ENCODE results near the gene VIPR1.
"Not testable (repeated sequence)": the region's sequence is repeated elsewhere in the genome, so short reads cannot be mapped to it uniquely, and the experiment has no call there.

The VIPR1 gene

DNA sequence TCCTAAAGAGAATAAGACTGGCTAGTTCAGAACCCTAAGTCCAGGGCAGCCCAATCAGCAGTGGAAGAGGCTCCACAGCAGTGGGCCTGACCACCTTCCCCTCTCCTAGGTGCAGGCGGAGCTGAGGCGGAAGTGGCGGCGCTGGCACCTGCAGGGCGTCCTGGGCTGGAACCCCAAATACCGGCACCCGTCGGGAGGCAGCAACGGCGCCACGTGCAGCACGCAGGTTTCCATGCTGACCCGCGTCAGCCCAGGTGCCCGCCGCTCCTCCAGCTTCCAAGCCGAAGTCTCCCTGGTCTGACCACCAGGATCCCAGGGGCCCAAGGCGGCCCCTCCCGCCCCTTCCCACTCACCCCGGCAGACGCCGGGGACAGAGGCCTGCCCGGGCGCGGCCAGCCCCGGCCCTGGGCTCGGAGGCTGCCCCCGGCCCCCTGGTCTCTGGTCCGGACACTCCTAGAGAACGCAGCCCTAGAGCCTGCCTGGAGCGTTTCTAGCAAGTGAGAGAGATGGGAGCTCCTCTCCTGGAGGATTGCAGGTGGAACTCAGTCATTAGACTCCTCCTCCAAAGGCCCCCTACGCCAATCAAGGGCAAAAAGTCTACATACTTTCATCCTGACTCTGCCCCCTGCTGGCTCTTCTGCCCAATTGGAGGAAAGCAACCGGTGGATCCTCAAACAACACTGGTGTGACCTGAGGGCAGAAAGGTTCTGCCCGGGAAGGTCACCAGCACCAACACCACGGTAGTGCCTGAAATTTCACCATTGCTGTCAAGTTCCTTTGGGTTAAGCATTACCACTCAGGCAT is 33.7 kb downstream of the VIPR1 start:
- DNase-seq (ENCODE audit: low read depth), result peak; percentile 28

DNA sequence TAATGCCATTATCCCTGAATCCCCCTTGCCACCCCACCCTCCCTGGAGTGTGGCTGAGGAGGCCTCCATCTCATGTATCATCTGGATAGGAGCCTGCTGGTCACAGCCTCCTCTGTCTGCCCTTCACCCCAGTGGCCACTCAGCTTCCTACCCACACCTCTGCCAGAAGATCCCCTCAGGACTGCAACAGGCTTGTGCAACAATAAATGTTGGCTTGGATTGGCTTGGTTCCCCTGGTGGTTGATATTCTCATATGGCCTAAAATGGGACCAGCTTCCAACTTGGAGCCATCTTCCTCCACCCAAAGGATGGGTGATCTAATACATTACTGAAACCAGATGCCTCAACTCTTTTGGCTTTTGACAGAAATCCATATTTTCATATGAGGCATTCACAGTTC is 34.9 kb downstream of the VIPR1 start:
- DNase-seq (ENCODE audit: low read depth), result no peak

DNA sequence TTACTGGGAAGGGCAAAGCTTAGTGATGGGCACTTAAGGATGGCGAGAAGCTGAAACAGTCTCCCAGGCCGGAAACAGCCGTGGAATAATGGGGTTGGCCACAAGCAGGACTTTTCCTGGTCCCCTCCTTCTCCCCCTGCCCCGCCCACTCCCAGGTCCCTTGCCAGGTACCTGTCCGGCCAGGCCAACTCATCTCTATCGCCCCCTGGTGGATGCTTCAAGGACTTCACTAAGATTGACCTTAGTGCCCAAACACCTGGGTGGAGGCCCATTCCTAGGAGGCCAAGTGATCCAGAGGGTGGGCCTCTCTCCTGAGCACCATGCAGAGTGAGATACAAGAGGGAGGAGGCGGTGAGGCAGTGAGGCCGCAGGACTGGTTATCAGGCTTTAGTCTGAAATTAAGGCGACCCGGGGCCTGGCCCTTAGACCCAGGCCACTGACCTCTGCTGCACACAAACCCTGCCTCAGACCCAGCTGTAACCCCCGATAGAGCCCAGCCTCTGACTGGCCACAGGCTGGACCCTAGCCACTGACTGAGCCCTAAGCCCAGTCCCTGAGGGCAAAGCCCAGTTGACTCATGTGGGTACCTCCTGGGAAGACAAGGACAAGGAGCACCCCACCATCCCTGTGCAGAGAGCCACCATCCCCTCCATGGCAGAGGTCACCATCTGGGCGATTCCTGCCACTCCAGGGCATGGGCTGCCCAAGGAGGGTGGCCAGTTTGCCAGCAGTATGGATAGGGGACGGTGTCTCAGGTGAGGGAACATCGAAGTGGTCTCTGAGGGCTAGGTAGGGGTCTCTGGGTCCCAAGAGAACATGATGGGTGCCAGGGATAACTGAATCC is 37.6 kb downstream of the VIPR1 start:
- DNase-seq (ENCODE audit: low read depth), result peak; percentile 25

DNA sequence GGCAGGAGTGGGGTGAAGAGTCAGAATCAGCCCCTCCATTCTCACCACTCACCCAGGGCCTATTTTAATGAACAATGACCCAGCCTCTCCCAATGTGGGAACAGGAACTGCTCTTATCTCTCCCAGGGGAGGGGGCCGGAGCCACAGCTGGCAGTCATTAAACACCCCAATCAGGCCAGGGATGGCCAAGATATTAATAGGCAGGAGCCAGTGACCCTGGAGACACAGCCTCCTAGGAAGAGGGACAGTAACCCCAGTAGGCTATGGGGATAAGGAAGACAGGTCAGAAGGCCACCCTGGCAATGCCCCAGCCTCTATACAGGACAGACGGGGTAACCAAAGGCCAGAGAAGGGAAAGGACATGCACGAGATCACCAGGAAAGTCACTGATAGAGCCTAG is 38.6 kb downstream of the VIPR1 start:
- DNase-seq (ENCODE audit: low read depth), result no peak

DNA sequence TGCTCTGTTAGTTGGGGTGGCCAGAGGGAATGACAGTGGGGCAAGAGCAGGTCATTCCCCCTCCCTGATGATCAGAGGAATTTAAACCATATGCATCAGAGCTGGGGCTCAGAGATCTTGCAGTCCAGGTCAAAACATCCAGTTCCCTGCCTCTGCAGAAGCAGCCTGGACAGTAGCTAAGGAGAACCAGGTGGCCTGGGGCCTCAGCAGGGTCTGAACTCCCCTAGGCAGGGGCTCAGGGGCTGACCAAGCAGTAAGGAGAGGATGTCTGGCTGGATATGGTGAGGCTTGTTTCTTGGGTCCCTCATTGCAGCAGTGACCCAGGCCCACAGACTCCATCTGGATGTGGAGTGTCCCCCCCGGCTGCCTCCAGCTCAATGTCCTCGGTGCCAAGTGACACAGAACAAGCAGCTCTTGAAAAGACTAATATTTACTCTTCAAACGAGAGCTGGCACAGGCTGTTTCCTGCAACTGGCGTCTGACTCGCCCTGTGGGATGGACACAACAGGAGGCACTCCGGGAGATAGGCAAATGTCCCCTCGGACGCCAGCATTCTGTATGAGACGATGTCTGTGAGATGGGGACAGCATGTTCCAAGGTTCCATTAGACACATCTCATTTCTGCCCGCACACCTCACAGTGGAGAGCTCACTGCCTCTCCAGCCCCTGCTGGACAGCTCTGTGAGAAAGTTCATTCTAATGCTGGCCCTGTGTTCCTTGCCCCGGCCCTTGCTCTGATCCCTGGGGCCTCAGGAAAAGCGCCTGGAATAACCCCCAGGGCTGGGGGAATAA is 42.2 kb downstream of the VIPR1 start:
- DNase-seq (ENCODE audit: low read depth), result peak; percentile 19

DNA sequence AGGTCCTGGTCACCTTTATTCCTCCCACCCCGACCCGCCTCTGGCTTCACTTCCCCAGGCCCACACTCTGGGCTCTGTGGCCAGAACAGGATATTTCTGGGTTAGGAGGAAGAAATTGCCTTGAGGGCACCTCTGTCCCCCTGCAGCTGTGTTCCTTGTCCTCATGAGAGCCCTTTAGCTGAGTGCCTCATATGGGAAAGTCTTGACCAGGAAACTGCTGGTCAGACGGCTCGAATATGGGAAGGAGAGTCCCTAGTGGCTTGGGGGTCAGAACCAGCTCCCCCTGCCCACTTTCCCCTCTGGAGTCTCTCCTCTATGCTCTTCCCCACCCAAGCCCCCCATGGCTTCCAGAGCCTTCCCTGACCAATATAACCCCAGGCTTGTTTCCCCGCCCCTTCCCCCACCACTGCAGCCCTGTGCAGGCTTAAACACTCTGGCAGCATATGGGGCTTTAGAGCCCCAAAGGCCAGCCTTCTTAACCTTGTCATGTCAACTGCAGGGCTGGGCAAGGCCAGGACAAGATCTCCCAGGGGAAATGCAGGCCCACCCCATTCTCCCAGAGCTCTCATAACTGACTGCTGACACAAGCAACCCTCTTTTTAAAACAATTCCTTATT is 42.9 kb downstream of the VIPR1 start:
- no peak for DNase-seq (ENCODE audit: low read depth)

DNA sequence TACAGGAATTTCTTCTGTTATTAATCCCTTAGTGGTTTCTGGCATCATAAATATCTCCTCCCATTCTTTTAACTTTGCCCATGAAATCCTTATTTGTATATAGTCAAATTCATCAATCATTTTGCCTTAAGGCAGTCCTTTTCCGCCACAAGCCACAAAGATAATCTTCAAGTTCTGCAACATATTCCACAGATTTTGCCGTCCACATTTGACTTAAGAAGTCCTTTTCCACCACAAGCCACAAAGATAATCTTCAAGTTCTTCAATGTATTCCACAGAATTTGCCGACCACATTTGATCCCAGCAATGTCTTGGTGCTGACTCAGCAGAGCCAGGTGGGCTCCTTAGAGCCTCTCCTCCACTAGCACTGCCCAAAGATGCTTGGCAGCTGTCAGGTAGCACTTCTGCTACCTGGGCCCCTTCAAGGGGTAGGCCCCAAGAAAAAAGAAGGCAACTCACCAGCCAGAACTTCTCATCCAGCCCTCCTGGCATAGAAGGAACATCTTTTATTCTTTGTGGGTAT is 44.3 kb downstream of the VIPR1 start:
- no peak for DNase-seq (ENCODE audit: low read depth)

DNA sequence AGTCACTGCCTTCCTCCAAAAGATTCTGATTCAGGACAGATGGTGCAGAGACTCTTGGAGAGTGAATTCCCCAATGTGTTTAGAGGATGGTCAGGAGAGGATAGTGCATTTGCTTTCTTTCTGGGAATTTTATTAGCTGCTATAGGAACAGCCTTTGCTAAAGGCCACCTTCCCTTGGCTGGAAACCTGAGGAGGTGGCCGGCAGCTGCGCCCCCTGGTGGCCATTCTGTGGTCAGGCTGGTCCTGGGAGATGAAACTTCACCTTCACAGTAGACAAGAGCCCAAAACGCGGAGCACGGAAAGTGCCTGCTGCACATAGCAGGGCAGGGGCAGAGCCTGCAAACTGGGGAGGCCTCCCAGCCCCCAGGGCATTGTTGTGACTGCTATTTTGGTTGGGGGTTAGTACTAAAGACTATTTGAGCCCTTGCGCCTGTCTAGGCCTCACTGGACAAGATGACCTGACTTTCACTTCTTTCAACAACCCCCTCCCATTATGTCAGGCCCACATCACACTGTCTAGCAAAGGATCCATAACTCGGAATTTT is 45.0 kb downstream of the VIPR1 start:
- DNase-seq (ENCODE audit: low read depth), result peak; percentile 55

DNA sequence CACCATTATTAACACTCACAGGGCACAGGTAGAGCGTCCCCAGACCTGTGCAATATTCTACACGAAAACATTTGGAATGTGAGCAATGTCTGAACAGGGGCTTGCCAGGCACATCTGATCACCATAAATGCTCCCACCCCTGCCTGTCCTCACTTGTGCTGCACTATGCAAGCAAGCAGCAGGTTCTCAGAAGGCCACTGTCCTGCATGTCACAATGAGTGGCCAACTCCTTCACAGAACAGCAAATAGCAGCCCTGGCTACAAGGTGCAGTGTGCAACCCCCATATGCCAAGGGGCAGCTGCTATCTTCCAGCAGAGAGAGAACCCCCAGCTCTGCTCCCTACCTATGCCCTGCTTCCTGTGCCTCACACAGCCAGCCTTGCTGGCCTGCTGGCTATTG is 46.7 kb downstream of the VIPR1 start:
- no peak for DNase-seq (ENCODE audit: low read depth)

DNA sequence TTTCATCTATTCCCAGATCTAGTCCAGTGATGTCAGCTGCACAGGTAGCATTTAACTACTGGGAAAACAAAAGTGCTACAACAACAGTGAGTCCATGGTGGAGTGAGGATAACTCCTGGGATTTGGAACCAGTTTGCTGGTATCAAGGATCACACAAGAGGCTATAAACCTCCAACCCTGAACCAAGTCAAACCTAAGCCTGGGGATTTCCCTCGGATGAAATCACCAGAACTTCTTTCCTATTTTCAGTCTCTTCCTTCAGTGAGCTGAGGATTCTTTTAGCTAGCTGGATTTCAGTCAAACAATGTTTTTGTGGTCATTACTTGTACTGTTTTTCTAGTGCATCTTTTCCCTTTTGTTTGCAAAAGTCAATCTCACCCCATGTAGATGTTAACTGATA is 47.8 kb downstream of the VIPR1 start:
- DNase-seq (ENCODE audit: low read depth), result no peak

DNA sequence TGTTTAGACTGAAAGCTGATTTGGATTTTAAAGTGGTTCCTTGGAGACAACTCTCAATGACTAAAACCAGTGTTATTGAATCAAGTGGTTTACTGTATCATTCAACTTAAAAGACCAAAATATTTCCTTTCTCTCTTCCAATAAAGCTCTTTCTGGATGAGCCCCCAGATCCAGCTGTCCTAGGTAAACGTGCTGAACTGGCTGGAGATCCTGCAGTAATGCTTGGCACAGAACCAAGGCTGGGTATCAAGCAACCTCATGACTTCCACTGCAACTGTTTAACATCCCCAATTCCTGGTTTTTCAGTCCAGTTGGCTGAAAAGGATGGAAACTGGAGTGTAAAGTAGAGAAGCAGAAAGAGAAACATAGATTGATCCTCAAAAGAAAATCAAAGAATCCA is 50.4 kb downstream of the VIPR1 start:
- DNase-seq (ENCODE audit: low read depth), result no peak

DNA sequence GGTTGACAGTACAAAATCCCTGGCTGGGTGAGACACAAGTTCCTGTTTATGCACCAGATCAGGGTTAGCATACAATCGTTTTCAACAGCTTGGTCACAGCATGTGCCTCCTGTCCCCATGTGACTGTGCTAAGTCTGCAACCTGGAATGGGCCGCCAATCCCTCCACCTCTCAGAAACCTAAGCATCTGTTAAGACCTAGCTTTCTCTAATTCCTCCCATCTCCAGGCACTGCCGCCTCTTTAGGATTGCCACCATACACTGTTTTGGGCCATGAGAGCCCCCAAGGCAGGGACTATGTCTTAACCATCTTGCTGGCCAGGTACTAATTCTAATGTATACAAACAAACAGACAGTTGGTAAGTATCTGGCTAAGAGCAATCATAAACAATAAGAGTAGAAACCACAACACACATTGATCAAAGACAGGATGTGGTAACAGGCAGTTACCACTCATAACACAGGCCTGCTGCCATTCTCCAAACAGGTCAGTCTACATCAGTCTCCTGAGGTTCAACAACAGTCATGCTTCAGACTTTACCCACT is 53.7 kb downstream of the VIPR1 start:
- no peak for DNase-seq (ENCODE audit: low read depth)

DNA sequence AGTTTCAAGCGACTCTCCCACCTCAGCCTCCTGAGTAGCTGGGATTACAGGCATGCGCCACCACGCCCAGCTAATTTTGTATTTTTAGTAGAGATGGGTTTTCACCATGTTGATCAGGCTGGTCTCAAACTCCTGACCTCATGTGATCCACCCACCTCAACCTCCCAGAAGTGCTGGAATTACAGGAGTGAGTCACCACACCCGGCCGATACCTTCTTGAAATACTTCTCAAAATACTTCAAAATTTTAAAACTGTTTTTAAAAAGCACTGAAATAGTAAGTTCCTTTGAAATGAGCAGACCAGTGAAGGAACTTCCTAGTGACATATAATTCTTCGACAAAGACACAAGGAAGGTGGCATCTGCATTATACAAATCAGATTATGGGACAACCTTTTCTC is 54.4 kb downstream of the VIPR1 start:
- DNase-seq (ENCODE audit: low read depth), result not testable (repeated sequence)

DNA sequence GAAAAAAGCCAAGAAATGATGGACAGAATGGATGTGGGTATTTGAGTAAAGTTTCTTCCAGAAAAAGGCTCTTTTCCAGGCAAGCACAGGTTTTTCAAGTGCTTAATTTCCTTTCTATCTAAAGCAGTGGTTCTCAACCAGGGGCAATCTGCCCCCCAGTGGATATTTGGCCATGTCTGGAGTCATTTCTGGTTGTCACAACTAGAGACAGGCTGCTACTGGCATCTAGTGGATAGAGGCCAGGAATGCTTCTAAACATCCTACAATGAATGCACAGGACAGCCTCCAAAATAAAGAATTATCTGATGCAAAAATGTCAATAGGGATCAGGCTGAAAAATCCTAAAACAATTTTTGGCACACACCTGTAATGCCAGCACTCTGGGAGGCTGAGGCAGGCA is 55.4 kb downstream of the VIPR1 start:
- no peak for DNase-seq (ENCODE audit: low read depth)

DNA sequence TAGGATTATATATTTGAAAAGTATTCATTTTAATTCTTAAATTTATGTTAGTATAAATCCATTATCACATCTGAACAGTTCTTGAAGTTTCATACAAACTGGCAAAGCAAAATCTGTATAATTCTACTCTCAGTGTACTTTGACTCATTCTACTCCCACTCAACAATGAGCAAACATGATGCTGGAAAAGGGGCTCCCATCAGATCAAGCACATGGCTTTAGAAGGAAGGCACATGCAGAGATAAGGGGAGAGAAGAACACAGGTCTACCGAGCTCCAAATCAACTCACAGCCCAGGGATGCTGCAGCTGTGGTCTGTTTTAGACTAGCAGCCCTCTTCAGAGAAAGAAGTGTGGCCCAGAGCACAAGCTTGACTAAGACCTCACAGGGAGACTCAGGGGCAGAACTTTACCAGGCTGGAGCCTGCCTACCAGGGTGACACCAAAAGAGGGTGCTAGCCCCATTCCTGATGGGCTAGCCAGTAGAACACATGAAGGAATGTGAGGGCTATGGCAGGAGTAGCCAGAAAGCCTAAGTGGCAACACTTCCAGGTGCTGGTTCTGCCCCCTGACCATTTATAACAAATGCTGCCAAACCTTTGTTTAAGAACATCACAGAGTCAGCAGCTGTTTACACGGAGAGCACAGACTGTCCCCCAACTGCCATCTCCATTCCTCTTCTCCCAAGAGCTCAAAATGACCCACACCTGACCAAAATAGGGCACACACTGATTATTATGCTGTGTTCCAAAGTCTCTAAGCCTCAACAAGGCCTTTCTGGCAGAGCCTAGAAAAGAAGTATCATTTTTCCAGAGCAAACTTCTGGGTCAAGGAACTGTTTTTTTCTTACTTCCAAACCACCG is 59.8 kb downstream of the VIPR1 start:
- no peak for DNase-seq (ENCODE audit: low read depth)

DNA sequence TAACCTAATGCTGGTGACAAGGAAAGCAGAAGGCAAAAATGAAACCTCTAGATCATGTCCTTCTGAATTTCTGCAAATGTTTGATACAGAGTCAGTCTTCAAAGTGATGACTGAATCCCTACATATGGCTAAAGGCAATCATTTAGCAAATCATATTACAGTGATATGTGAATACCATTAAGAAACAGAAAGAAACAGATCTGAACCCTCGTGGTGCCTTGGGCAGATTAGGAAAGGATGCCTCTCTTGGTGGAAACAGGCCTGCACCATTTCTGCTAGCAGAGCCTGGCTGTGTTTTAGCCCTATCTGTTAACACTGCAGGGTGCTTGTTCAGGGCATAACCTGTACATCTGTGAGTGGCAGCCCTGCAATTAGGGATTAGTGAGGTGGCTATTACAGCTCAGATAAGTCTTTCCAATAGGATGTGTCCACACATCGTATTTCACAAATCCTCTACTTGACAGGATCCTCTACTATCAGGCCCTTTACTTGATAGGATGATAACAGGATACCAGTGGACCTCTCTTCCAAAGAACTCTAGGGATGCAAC is 67.2 kb downstream of the VIPR1 start:
- DNase-seq (ENCODE audit: low read depth), result no peak

DNA sequence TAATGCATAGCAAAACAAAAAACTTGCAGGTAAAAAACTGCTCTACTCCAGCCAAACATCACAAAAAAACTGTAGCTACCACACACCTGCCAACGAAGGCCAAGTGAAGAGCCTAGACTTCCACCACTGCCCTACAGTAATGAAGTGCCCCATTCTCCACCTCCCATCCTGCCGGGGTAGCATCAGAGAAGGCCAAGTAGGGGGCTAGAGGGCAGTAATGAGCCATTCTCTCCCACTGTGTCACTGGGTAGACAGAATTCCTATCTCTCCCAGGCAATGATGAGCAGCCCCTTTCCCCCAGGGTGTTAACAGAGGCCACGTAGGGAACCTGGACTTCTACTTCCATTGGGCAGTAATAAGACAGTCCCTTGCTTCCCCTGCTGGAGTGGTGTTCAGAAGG is 69.8 kb downstream of the VIPR1 start:
- DNase-seq (ENCODE audit: low read depth), result peak; percentile 60

DNA sequence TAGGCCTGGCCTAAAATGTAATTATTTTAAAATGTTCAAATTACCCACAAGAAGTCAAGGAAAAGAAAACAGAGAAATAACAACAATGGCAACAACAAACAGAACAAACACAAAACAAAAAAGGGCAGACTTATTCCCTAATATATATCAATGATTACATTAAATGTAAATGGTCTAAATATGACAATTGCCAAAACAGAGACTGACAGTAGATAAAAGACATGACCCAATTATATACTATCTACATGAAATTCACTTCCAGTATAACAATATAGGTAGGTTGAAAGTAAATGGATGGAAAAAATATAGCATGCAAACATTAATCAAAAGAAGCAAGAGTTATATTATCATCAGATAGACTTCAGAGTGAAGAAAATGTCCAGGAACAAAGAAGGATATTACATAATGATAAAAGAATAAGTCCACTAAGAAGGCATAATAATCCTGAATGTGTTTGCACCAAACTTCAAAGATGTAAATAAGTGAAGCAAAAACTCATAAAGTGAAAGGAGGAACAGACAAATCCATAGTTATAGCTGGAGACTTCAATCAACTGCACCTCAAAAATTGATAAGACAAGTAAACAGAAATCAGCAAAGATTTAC is 72.8 kb downstream of the VIPR1 start:
- no peak for DNase-seq (ENCODE audit: low read depth)

DNA sequence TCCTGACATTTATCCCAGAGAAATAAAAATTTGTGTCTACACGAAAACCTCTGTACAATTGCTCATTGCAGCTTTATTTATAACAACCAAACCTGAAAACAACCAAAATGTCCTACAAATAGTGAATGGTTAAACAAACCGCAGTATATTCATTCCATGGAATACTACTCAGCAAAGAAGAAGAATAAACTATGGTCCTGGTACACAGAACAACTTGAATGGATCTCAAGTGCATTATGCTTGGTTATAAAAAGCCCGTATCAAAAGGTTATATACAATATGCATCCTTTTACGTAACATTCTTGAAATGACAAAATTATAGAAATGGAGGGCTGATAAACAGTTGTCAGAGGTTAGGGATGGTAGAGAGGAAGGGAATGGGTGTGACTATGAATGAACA is 75.6 kb downstream of the VIPR1 start:
- no peak for DNase-seq (ENCODE audit: low read depth)

DNA sequence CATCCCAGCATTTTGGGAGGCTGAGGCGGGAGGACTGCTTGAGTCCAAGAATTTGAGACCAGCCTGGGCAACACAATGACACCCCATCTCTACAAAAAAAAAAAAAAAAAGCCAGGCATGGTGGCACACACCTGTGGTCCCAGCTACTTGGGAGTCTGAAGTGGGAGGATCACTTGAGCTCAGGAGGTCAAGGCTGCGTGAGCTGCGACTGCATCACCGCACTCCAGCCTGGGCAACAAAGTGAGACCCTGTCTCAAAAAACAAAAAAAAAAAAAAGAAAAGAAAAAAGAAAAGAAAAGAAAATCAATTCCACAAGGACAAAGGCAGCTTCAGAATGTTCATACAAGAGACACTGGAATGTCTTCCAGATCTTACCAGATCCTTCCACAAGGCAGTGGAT is 76.9 kb downstream of the VIPR1 start:
- DNase-seq (ENCODE audit: low read depth), result not testable (repeated sequence)
